NCI-H2171 (cell line): ENCODE measurements around the gene GHRL.
A peak's percentile ranks its signal among the peaks of the same experiment; 100 is the strongest.
"Not testable (repeated sequence)": the region's sequence is repeated elsewhere in the genome, so short reads cannot be mapped to it uniquely, and the experiment has no call there.

Experiments
- DNase-seq: peaks from one replicate; lab custom pipeline; 2025; lab: John Stamatoyannopoulos, UW

The GHRL gene

GRCh38 chr3:10273702-10274305 is 18.9 kb downstream of the GHRL start:
- no peak for DNase-seq

- DNase-seq: no peak
Observed at GRCh38 chr3:10272977-10273376, 19.8 kb downstream of the GHRL start.

- not testable (repeated sequence) for DNase-seq
Observed at GRCh38 chr3:10272476-10272875, 20.3 kb downstream of the GHRL start.

- DNase-seq: no peak
Observed at GRCh38 chr3:10269443-10269842, 23.3 kb downstream of the GHRL start.

GRCh38 chr3:10268930-10269329 is 23.8 kb downstream of the GHRL start:
- no peak for DNase-seq

GRCh38 chr3:10268116-10268515 is 24.6 kb downstream of the GHRL start:
- no peak for DNase-seq

GRCh38 chr3:10266936-10267335 is 25.8 kb downstream of the GHRL start:
- DNase-seq: not testable (repeated sequence)

GRCh38 chr3:10265833-10266232 is 26.9 kb downstream of the GHRL start:
- DNase-seq: no peak

- DNase-seq: no peak
Observed at GRCh38 chr3:10263646-10264363, 28.9 kb downstream of the GHRL start.

GRCh38 chr3:10262027-10262426 is 30.7 kb downstream of the GHRL start:
- no peak for DNase-seq

- no peak for DNase-seq
Observed at GRCh38 chr3:10260211-10260701, 32.5 kb downstream of the GHRL start.

- DNase-seq: no peak
Observed at GRCh38 chr3:10259798-10260197, 32.9 kb downstream of the GHRL start.

GRCh38 chr3:10259036-10259435 is 33.7 kb downstream of the GHRL start:
- DNase-seq: no peak

- DNase-seq: no peak
Observed at GRCh38 chr3:10255835-10256234, 36.9 kb downstream of the GHRL start.

- no peak for DNase-seq
Observed at GRCh38 chr3:10253731-10254130, 39.0 kb downstream of the GHRL start.

- DNase-seq: no peak
Observed at GRCh38 chr3:10251006-10251405, 41.7 kb downstream of the GHRL start.

- no peak for DNase-seq
Observed at GRCh38 chr3:10249833-10250232, 42.9 kb downstream of the GHRL start.

GRCh38 chr3:10248984-10249748 is 43.6 kb downstream of the GHRL start:
- DNase-seq: no peak

- DNase-seq: peak; percentile 87
Observed at GRCh38 chr3:10248184-10248983, 44.4 kb downstream of the GHRL start, which contains the start of gene TATDN2. Gene TATDN2, plus strand, starts transcription at chr3:10248459. Its CDS starts 742 bp downstream, at chr3:10249201.

GRCh38 chr3:10247679-10248183 is 45.0 kb downstream of the GHRL start:
- DNase-seq: no peak

- DNase-seq: no peak
Observed at GRCh38 chr3:10245081-10245712, 47.5 kb downstream of the GHRL start.
